Measurements from ENCODE around the gene SLC39A2. TPM values are rescaled to one million over a fixed set of nuclear protein-coding genes. Genes with fewer than 3 reads are reported as not detected.

The SLC39A2 gene
- total and polyA plus RNA-seq, 2 experiments from 2014 or later: not detected

DNA sequence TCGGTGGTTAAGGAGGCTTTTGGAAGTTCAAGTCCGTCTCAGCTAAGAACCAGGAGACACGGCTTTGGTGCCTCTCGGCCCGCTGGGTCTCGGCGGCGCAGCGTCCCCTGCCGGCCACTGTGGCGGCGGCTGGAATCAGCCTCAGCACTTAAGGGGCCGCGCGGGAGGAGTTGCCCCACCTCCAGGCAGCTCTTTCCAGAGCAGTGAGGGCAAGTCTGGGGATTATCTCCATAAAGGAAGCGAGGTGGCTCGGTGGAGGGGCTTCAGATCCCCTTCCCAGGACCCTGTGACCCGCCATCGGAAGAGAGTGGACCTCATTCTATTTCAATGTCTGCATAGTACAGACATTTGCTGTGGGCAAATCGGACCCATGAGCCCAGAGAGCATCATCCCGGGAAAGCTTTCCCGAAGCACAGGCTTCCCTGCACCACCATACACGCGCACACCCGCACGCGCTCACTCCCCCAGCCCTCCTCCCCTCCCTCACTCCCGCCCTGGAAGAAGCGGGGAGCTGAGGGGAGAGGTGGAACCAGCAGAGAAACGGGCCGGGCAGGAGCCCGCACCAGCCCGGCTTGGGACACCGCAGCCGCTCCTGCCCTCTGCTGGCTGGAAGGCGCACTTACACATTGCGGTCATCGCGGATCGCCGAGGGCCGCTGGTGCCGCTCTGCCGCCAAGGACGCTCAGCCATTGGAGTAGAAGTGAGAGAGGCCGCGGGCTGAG is 27.9 kb upstream of the SLC39A2 start:
- Histone ChIP-seq H3K4me1 (ENCODE audit: insufficient read depth) (peaks cover 7% of the 10 kb centered on the region), H3K79me2 (replicated peaks; ENCODE audit: insufficient read depth) (no peaks in the 10 kb centered on the region), H4K20me1 (replicated peaks; ENCODE audit: insufficient read depth) (no peaks in the 10 kb centered on the region), H3K27ac (ENCODE audit: low read depth) (0 out of 2 replicates have a peak overlapping the region, but pooled peaks have one; percentile 26), H3F3A (replicated peaks; ENCODE audit: low read depth) (no peaks in the 10 kb centered on the region), H3K4me3 (peak overlapping the region; percentile 74), H3K36me3 (ENCODE audit: insufficient read depth) (no peaks in the 10 kb centered on the region), H3K4me2 (peak overlapping the region; percentile 82), H2AFZ (peak overlapping the region; percentile 96), H3K9me2 (ENCODE audit: insufficient read depth) (0 out of 2 replicates have a peak, but pooled peaks cover 6% of the 10 kb centered on the region), H3K27me3 (ENCODE audit: insufficient read depth) (0 out of 2 replicates have a peak, but pooled peaks cover 4% of the 10 kb centered on the region)
- peak; percentile 62 for TF ChIP-seq POLR2AphosphoS5 (IDR thresholded peaks at IDR 0.05; ENCODE audit: low read depth)
- TF ChIP-seq, protein P1, sequence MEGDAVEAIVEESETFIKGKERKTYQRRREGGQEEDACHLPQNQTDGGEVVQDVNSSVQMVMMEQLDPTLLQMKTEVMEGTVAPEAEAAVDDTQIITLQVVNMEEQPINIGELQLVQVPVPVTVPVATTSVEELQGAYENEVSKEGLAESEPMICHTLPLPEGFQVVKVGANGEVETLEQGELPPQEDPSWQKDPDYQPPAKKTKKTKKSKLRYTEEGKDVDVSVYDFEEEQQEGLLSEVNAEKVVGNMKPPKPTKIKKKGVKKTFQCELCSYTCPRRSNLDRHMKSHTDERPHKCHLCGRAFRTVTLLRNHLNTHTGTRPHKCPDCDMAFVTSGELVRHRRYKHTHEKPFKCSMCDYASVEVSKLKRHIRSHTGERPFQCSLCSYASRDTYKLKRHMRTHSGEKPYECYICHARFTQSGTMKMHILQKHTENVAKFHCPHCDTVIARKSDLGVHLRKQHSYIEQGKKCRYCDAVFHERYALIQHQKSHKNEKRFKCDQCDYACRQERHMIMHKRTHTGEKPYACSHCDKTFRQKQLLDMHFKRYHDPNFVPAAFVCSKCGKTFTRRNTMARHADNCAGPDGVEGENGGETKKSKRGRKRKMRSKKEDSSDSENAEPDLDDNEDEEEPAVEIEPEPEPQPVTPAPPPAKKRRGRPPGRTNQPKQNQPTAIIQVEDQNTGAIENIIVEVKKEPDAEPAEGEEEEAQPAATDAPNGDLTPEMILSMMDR (conservative IDR thresholded peaks at IDR 0.05; ENCODE audit: low read depth in 2 of 2): peak; percentile 87 to 93
- peak; percentile 60 for TF ChIP-seq CREB1 (CRISPR knock-in tag; IDR thresholded peaks at IDR 0.05; ENCODE audit: low read depth)
- TF ChIP-seq, protein P2, sequence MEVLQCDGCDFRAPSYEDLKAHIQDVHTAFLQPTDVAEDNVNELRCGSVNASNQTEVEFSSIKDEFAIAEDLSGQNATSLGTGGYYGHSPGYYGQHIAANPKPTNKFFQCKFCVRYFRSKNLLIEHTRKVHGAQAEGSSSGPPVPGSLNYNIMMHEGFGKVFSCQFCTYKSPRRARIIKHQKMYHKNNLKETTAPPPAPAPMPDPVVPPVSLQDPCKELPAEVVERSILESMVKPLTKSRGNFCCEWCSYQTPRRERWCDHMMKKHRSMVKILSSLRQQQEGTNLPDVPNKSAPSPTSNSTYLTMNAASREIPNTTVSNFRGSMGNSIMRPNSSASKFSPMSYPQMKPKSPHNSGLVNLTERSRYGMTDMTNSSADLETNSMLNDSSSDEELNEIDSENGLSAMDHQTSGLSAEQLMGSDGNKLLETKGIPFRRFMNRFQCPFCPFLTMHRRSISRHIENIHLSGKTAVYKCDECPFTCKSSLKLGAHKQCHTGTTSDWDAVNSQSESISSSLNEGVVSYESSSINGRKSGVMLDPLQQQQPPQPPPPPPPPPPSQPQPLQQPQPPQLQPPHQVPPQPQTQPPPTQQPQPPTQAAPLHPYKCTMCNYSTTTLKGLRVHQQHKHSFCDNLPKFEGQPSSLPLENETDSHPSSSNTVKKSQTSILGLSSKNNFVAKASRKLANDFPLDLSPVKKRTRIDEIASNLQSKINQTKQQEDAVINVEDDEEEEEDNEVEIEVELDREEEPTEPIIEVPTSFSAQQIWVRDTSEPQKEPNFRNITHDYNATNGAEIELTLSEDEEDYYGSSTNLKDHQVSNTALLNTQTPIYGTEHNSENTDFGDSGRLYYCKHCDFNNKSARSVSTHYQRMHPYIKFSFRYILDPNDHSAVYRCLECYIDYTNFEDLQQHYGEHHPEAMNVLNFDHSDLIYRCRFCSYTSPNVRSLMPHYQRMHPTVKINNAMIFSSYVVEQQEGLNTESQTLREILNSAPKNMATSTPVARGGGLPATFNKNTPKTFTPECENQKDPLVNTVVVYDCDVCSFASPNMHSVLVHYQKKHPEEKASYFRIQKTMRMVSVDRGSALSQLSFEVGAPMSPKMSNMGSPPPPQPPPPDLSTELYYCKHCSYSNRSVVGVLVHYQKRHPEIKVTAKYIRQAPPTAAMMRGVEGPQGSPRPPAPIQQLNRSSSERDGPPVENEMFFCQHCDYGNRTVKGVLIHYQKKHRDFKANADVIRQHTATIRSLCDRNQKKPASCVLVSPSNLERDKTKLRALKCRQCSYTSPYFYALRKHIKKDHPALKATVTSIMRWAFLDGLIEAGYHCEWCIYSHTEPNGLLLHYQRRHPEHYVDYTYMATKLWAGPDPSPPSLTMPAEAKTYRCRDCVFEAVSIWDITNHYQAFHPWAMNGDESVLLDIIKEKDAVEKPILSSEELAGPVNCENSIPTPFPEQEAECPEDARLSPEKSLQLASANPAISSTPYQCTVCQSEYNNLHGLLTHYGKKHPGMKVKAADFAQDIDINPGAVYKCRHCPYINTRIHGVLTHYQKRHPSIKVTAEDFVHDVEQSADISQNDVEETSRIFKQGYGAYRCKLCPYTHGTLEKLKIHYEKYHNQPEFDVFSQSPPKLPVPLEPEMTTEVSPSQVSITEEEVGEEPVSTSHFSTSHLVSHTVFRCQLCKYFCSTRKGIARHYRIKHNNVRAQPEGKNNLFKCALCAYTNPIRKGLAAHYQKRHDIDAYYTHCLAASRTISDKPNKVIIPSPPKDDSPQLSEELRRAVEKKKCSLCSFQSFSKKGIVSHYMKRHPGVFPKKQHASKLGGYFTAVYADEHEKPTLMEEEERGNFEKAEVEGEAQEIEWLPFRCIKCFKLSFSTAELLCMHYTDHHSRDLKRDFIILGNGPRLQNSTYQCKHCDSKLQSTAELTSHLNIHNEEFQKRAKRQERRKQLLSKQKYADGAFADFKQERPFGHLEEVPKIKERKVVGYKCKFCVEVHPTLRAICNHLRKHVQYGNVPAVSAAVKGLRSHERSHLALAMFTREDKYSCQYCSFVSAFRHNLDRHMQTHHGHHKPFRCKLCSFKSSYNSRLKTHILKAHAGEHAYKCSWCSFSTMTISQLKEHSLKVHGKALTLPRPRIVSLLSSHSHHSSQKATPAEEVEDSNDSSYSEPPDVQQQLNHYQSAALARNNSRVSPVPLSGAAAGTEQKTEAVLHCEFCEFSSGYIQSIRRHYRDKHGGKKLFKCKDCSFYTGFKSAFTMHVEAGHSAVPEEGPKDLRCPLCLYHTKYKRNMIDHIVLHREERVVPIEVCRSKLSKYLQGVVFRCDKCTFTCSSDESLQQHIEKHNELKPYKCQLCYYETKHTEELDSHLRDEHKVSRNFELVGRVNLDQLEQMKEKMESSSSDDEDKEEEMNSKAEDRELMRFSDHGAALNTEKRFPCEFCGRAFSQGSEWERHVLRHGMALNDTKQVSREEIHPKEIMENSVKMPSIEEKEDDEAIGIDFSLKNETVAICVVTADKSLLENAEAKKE (CRISPR knock-in tag; IDR thresholded peaks at IDR 0.05): no peak
- Mint-ChIP-seq H3K36me3 (ENCODE audit: low read depth) (no peaks in the 10 kb centered on the region), H3K4me3 (peak overlapping the region; percentile 96), H3K9me3 (no peaks in the 10 kb centered on the region), H3K27ac (peak overlapping the region; percentile 99), H3K4me1 (peaks cover 9% of the 10 kb centered on the region), H3K27me3 (ENCODE audit: insufficient read depth, low read depth, poor library complexity) (peaks cover 6% of the 10 kb centered on the region)
- peak; percentile 93 for ATAC-seq
- peak; percentile 95 for DNase-seq (ENCODE audit: low spot score)
